ENCODE data around the gene OR2A25.
"Not testable (repeated sequence)": the region's sequence is repeated elsewhere in the genome, so short reads cannot be mapped to it uniquely, and the experiment has no call there.

The OR2A25 gene

DNA sequence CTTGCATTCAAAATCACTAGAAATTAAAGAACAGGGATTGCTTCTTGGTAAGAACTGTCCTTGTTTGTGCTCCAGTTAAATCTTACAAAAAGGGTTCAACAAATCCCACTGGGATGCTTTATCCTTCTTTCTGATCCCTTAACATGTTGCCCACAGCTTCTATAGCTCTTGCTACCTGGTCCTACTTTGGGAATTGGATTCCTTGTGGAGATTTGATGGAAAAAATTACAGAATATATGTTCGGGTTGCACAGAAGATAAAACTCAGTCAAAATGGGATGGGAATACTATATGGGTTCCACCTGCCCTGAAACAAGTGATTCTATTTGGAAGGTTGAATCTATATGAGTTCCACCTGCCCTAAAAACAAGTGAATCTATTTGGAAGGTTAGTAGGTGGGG is at the start of gene OR2A25:
TSS of gene OR2A25 (plus strand) at position 301 of the 400 bp plus-strand sequence. CDS start 4,409 bp downstream, outside the sequence.
- no peak for DNase-seq

GRCh38 chr7:144020340-144020739 is 49.3 kb upstream of the OR2A25 start:
- DNase-seq = no peak

DNA sequence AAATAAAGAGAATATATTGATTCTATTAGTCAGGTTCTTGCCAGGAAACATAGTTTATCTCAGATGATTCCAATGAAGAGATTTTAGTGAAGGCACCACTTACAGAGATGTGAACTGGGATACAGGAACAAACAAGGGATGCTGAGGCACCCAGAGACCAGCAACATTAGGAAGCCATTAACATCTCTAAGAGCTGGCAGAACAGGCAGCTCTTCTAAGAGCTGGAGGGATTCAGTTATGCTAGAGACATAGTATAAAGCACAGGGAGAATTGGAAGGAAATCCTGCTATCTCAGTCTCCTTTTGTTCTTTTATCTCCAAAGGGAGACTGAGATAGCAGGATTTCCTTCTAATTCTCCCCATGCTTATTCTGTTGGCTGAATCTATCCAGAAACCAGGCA is 47.4 kb upstream of the OR2A25 start:
- DNase-seq = no peak

DNA sequence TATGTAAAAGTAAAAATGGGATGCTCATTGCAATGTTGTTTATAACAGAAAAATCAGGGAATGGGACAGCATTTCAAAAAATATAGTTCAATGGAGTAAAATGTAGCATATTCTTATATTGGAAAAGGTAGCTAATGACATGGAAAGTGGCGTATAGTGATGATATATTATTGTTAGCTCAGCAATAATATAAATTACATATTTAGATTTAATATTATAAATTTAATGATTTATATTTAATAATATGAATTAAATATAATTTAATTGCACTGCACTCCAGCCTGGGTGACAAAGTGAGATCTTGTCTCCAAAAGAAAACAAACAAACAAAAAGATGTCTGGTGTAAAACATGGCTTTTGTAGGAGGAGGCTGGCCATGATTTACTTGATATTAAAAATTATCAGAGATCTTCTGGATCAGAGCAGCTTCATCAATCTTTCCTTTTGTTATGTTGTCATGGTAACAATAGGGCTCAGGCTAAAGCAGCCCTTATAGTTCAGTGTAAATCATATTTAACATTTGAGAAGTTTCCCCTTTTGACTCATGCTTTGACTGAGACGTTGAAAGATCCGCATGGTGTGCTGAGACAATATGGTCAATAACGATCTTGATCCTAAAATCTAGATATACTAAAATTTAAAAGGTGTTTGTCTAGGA is 46.3 kb upstream of the OR2A25 start:
- DNase-seq = no peak

- DNase-seq = no peak
Measured at GRCh38 chr7:144024213-144024612, 45.4 kb upstream of the OR2A25 start.

GRCh38 chr7:144026203-144026883 is 43.3 kb upstream of the OR2A25 start:
- no peak for DNase-seq

- no peak for DNase-seq
Measured at GRCh38 chr7:144027070-144027469, 42.5 kb upstream of the OR2A25 start.

DNA sequence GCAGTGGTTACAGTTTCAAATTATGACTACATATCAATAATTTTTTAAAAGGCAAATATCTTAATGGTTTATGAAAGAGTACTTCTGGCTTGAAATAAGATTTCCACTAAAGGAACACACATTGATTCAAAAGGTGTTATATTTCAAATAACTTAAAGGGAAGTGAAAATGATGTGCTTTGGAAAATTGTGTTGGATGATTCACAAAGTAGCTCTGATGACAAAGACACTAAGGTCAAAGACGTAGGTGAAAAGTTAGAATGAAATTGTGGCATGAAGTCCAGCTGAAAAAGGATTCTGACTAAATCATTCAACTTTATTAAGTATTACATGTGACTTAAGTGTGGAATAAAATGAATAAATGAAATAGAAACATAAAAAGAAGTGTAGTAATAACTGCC is 41.6 kb upstream of the OR2A25 start:
- no peak for DNase-seq

- no peak for DNase-seq
Measured at GRCh38 chr7:144028547-144028946, 41.1 kb upstream of the OR2A25 start.

DNA sequence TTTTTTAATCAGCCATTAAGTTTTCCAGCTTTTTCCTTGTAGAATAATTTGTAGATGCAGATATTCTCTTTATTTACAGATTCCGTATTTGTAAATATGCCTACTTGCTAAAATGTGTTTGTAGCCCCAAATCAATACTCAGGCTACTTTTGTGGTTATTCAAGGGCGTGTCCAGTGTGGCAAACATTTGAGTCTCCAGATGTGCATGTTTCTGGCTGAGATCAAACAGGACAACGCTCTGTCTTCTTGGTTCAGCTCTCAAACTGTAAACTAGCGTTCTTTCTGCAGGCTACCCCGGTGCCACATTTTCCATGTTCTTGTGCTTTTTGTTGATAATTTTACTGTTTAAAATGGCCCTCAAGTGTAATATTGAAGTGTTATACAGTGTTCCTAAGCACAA is 37.1 kb upstream of the OR2A25 start:
- no peak for DNase-seq

- no peak for DNase-seq
Measured at GRCh38 chr7:144032985-144033709, 36.5 kb upstream of the OR2A25 start.

GRCh38 chr7:144035385-144035784 is 34.2 kb upstream of the OR2A25 start:
- DNase-seq = no peak

- DNase-seq = no peak
Measured at GRCh38 chr7:144036302-144036885, 33.2 kb upstream of the OR2A25 start.

DNA sequence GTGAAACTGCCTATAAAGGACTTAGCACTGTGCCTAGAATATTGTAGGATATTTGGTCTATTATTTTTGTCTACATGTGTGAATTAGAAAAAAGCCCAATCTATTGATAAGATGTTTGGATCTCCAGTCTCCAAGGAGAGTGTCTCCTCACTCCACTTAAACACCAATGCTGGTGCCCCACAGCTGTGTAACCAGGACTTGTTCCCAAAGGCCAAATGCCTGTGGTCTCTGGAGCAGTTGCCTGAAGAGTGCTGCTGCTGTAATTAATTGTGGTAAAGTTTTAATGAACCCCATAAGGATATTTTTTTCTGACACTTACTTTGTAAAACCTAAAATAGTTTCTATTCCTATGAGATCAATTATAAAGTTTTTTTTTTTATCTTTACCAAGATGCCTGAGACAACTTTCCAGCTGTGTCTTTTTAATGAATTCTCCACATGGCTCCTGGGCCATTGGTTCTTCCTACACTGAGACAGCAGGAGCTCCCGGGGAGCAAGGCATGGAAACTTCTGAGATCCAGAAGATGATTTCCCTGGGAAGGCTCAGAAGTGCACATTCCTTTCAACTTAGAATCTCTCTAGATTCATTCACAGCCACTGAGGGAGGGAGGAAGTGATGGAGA is 32.1 kb upstream of the OR2A25 start:
- no peak for DNase-seq

GRCh38 chr7:144038887-144039286 is 30.7 kb upstream of the OR2A25 start:
- DNase-seq = no peak

- DNase-seq = no peak
Measured at GRCh38 chr7:144048648-144049047, 21.0 kb upstream of the OR2A25 start, which contains the start of gene OR2A5. TSS of gene OR2A5 (plus strand) at chr7:144048948. CDS start at chr7:144050402, 1,454 bp downstream.

DNA sequence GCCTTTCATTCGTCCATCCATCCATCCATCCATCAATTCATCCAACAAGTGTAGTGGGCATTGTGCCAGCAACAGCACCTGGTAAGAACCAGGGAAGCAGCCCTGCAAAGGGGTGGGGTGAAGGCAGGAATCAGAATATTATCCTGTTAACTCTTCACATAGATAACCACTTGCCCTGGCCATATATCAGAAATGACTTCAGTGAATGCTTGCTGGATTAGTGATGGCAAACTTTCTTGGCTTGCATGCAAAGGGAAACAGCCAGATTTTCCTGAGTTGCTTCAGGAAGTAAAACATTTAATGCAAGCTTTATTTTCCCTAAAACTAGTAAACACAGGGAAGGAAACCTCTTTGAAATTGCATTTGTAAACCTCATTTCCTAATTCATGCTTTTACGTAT is 20.1 kb upstream of the OR2A25 start:
- no peak for DNase-seq

DNA sequence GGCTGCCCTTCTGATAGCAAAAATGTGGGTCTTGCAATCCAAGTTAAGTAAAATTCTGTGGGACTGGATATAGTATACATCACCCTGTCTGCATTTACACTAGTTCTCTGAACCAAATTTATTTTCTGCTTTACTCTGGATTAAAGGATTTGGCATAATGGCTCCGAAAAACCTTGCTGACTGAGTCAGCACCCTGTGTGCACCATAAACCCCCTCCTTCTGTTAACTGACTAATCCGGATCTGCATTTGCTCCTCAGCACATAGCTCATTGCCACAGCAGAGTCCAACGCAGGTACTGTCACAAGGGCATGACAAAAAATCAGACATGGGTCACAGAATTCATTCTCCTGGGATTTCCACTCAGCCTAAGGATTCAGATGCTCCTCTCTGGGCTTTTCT is 19.5 kb upstream of the OR2A25 start:
- DNase-seq = no peak

DNA sequence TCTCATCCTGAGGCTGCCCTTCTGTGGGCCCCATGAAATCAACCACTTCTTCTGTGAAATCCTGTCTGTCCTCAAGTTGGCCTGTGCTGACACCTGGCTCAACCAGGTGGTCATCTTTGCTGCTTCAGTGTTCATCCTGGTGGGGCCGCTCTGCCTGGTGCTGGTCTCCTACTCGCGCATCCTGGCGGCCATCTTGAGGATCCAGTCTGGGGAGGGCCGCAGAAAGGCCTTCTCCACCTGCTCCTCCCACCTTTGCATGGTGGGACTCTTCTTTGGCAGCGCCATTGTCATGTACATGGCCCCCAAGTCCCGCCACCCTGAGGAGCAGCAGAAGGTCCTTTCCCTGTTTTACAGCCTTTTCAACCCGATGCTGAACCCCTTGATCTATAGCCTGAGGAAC is 18.7 kb upstream of the OR2A25 start:
- DNase-seq = not testable (repeated sequence)

- no peak for DNase-seq
Measured at GRCh38 chr7:144057954-144058353, 11.7 kb upstream of the OR2A25 start.

DNA sequence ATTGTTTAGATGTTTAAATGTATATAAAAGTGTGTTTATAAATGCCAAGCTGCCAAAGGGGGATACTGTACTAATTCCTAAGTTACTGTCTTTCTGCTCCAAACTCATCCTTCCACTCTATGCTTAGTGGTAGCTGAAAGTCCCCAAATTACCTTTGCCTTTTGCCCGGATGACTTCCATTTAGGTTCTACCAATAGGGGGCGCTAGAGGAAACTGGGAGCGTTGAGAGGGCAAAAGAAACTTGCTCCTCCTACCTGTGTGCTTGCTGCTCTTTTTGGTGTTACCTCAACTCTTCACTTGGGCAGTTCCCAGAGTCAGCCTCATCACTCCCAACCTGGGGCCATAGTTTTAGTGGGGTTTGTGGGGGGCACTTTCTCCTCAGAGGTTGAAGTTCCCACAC is 5.9 kb upstream of the OR2A25 start:
- no peak for DNase-seq

GRCh38 chr7:144069953-144070352 is 342 bp downstream of the OR2A25 start:
- no peak for DNase-seq

GRCh38 chr7:144074374-144074773 is 4.8 kb downstream of the OR2A25 start:
- no peak for DNase-seq
